Stimulated activated CD4-positive, alpha-beta T cell treated with anti-CD3 and anti-CD28 coated beads, TNF-alpha, amount 100 ng/mL, for 1 hour (primary cell): ENCODE results near the gene ASIC1.

Experiments
- DNase-seq, 3 donors: peaks; one replicate each; pipeline ENCODE4 v3.0.0-alpha.2; 2020; ENCODE audit warnings: low read depth in 3 of 3, low spot score in 1 of 3

Gene ASIC1

GRCh38 chr12:50060120-50060468 is 2.7 kb downstream of the ASIC1 start:
- no peak for DNase-seq

GRCh38 chr12:50061171-50061570 is 3.8 kb downstream of the ASIC1 start:
- DNase-seq, result no peak

- no peak for DNase-seq
Observed at GRCh38 chr12:50061946-50062686, 4.7 kb downstream of the ASIC1 start.

- DNase-seq, result no peak
Observed at GRCh38 chr12:50062728-50063460, 5.5 kb downstream of the ASIC1 start.

- no peak for DNase-seq
Observed at GRCh38 chr12:50065726-50066310, 8.4 kb downstream of the ASIC1 start.

GRCh38 chr12:50066402-50066801 is 9.0 kb downstream of the ASIC1 start:
- no peak for DNase-seq

- DNase-seq, result no peak
Observed at GRCh38 chr12:50069069-50069468, 11.7 kb downstream of the ASIC1 start.

GRCh38 chr12:50069539-50069938 is 12.1 kb downstream of the ASIC1 start:
- DNase-seq, result no peak

GRCh38 chr12:50070314-50071060 is 13.1 kb downstream of the ASIC1 start:
- peak in 2 of 3 donors; percentile 22 to 45 for DNase-seq

GRCh38 chr12:50072198-50072907 is 15.0 kb downstream of the ASIC1 start:
- no peak for DNase-seq

GRCh38 chr12:50073206-50073605 is 15.8 kb downstream of the ASIC1 start:
- no peak for DNase-seq

- no peak for DNase-seq
Observed at GRCh38 chr12:50073712-50074111, 16.3 kb downstream of the ASIC1 start.

- DNase-seq, result peak; percentile 41 to 77 (median 65)
Observed at GRCh38 chr12:50074936-50075807, 17.8 kb downstream of the ASIC1 start.

- DNase-seq, result no peak
Observed at GRCh38 chr12:50075808-50076170, 18.4 kb downstream of the ASIC1 start.

- DNase-seq, result no peak
Observed at GRCh38 chr12:50077099-50077498, 19.7 kb downstream of the ASIC1 start.

GRCh38 chr12:50078281-50078680 is 20.9 kb downstream of the ASIC1 start:
- DNase-seq, result no peak

GRCh38 chr12:50079771-50080170 is 22.4 kb downstream of the ASIC1 start:
- no peak for DNase-seq

- DNase-seq, result no peak
Observed at GRCh38 chr12:50081096-50081808, 23.9 kb downstream of the ASIC1 start.

GRCh38 chr12:50082644-50083043 is 25.2 kb downstream of the ASIC1 start:
- DNase-seq, result no peak
